Chondrocyte (in vitro differentiated cells): Measurements from ENCODE around the gene LRRC49. TPM values are rescaled to one million over a fixed set of nuclear protein-coding genes. Genes with fewer than 3 reads are reported as not detected.

ENCODE experiments used
- DNase-seq: peaks from one replicate; pipeline ENCODE4 v3.0.0; 2021; ENCODE audit warnings: mixed read lengths, low spot score
- H3K27ac Mint-ChIP-seq: one replicate; pipeline ENCODE4 v1.8.0; 2021; ENCODE audit warnings: mild to moderate bottlenecking, moderate library complexity, mixed read lengths; ENCODE audit not compliant: unreplicated experiment
- H3K27me3 Mint-ChIP-seq: 2 replicates; pipeline ENCODE4 v1.8.0; 2021; ENCODE audit warnings: low read depth, mixed read lengths
- H3K36me3 Mint-ChIP-seq: 2 replicates; pipeline ENCODE4 v1.8.0; 2021; ENCODE audit warnings: low read depth, mixed read lengths
- H3K4me1 Mint-ChIP-seq: 2 replicates; pipeline ENCODE4 v1.8.0; 2021; ENCODE audit warnings: low read depth, mild to moderate bottlenecking, mixed read lengths
- H3K4me3 Mint-ChIP-seq: one replicate; pipeline ENCODE4 v1.8.0; 2021; ENCODE audit warnings: mild to moderate bottlenecking, moderate library complexity, mixed read lengths; ENCODE audit not compliant: unreplicated experiment
- H3K9me3 Mint-ChIP-seq: 2 replicates; pipeline ENCODE4 v1.8.0; 2021; ENCODE audit warnings: low read depth, mixed read lengths
- CTCF ChIP-seq: fragments of 200-600 bp; sonication (generic); IDR thresholded peaks from 2 replicates; pipeline ENCODE4 v1.5.0; 2021; ENCODE audit warnings: antibody characterized with exemption, mild to moderate bottlenecking, moderate library complexity
- total RNA-seq: library from RNA; stranded (reverse); gene quantifications from 3 replicates; pipeline ENCODE4 v1.2.1, GENCODE V29; 2021

Gene LRRC49
- total RNA-seq, 1 donor from 2014 or later = 8.8 TPM

GRCh38 chr15:71097890-71098289 is 205.3 kb downstream of the LRRC49 start:
- Mint-ChIP-seq H3K4me3 (no peak overlapping the region), H3K27ac (no peak overlapping the region), H3K27me3 (no peaks in the 10 kb centered on the region), H3K4me1 (peaks cover 10% of the 10 kb centered on the region), H3K36me3 (no peaks in the 10 kb centered on the region), H3K9me3 (no peaks in the 10 kb centered on the region)
- DNase-seq = no peak
- no peak for TF ChIP-seq CTCF

DNA sequence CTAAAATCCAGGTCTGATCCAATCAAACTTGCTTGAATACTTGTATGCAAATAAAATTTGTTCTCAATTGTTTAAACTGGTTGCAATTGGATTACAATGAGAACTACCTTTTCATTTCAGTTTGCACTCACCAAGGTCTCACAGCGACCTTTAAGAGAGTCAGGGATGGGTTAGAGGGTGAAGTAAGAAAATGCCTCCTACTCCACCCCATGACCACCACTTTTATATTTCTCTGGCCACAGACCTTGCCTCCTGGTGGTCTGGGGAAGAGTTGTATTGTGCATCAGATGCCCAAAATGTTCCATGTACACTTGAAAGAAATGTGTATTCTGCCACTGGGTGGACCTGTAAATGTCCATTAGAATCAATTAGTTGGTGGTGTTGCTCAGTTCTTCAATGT is 206.3 kb downstream of the LRRC49 start:
- TF ChIP-seq CTCF = peak; percentile 14
- Mint-ChIP-seq H3K36me3 (no peaks in the 10 kb centered on the region), H3K27ac (no peak overlapping the region), H3K4me1 (no peaks in the 10 kb centered on the region), H3K27me3 (no peaks in the 10 kb centered on the region), H3K4me3 (no peak overlapping the region), H3K9me3 (no peaks in the 10 kb centered on the region)
- no peak for DNase-seq

Other genes with a start within 250 kb of the LRRC49 start
- gene UACA, start 129.3 kb upstream of the LRRC49 start, total RNA-seq = 171 to 275 TPM (median 249 TPM) in 3 replicates
- gene LARP6, start 38.7 kb upstream of the LRRC49 start, total RNA-seq = 79.4 to 138 TPM (median 135 TPM) in 3 replicates
- gene THAP10, start 393 bp upstream of the LRRC49 start, total RNA-seq = 1.8 to 2.3 TPM (median 2.2 TPM) in 3 replicates
- 3.4 to 3.5 TPM (median 3.4 TPM) in 3 replicates for gene THSD4, start 222.6 kb downstream of the LRRC49 start, total RNA-seq